HG02870 (cell line): ENCODE measurements around the gene GOLGA6L10.
A peak's percentile ranks its signal among the peaks of the same experiment; 100 is the strongest.
"Not testable (repeated sequence)": the region's sequence is repeated elsewhere in the genome, so short reads cannot be mapped to it uniquely, and the experiment has no call there.

ENCODE experiments used
- ATAC-seq: cut with Tn5 transposase; IDR thresholded peaks from one replicate; pipeline ENCODE4 v1.9.1; 2021; ENCODE audit warnings: mild to moderate bottlenecking, moderate library complexity; ENCODE audit not compliant: unreplicated experiment

Gene GOLGA6L10, protein sequence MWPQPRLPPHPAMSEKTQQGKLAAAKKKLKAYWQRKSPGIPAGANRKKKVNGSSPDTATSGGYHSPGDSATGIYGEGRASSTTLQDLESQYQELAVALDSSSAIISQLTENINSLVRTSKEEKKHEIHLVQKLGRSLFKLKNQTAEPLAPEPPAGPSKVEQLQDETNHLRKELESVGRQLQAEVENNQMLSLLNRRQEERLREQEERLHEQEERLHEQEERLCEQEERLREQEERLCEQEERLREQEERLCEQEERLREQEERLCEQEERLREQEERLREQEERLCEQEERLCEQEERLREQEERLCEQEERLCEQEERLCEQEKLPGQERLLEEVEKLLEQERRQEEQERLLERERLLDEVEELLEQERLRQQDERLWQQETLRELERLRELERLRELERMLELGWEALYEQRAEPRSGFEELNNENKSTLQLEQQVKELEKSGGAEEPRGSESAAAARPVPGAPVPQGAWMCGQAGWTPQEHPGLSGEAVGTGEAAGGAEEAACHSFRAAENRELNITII

DNA sequence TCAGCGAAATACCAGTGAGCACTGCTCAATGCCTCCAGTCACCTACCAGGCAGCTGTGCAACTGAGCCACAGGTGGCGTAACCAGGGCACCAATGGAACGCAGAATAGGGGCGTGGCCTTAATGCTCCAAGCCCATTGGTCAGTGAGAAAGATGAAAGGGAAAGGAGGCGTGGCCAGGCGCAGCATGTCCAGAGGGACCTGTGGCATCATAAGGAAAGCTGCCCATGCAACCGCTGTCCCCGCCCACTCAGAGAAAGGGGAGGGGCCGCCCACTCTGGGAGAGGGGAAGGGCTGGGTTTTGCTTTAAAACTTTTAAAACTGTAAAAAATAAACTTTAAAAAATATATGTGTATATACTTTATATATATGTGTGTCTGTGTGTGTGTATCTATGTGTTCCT, at the start of gene GOLGA6L10:
Gene GOLGA6L10, minus strand, starts transcription at position 101 of the 400 bp plus-strand sequence. Its CDS starts 100 bp downstream, at position 1.
- not testable (repeated sequence) for ATAC-seq

DNA sequence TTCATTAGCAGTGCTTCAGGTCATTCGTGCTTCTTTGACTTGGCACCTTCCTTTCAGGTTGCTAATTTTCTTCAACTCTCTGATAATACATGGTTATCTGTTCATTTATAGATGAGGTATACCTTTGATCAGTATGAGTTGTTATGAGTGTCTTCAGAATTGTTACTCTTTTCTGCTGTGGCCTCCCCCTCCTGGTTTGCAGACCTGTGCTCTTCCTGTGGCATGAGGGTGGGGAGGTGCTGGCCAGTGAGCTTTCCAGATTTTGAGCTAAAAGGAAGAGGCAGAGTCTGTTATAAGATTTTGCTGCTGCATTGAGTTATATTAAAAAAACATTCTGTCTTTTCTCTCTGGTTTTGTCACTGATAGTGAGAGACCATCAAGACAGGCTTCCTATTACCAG, 49.5 kb upstream of the GOLGA6L10 start:
- ATAC-seq = no peak

DNA sequence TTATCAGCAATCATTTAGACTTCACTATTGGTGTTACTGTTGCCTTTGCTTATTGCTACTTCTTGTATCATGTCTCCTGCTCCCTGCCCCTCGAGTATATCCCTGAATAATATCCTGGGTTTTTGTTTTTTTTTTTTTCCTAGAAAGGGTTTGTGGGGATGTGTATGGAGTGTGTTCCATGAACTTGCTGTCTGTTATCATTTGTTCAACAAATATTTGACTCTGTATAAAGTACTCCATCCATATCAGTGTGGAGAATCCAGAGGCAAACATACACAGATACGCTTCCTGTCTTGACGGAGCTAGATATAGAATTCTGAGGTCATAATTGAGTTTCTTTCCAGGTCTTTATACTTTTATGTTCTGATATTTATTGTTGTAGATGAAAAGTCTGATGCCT, 48.5 kb upstream of the GOLGA6L10 start:
- ATAC-seq = no peak

DNA sequence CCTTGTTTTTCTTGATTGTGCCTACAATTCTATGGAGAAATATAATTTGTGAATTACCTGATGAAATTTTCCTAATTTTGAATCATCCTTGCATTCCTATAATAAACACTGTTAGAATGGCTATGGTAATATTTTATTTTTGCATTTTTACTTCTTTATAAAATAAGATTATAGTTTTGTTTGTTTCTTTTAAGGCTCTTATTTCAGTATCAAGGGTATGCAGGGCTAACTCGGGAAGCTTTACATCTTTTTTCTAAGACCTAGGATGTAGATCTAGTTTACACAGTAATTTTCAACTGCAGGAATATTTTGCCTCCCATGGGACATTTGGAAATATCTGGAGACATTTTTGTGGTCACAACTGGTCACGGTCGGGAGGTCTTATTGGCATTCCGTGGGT, 46.5 kb upstream of the GOLGA6L10 start:
- not testable (repeated sequence) for ATAC-seq

DNA sequence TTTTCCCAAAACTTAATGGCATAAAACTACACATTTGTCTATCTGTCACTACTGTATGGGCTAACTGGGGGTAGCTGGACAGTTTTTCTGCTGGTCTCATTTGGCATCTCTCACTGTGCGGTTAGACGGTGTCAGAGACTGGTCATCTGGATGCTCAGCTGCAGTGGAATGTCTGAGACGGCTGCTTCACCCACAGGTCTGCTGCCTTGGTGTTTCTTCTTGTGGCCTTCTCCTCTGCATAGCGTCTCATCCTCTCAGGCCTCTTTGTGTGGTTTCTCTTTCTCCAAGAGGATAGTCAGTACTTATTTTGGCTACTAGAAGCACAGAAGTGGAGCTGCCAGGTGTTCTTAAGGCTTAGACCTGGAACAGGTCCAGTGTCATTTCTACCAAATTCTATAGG, 44.4 kb upstream of the GOLGA6L10 start:
- no peak for ATAC-seq

DNA sequence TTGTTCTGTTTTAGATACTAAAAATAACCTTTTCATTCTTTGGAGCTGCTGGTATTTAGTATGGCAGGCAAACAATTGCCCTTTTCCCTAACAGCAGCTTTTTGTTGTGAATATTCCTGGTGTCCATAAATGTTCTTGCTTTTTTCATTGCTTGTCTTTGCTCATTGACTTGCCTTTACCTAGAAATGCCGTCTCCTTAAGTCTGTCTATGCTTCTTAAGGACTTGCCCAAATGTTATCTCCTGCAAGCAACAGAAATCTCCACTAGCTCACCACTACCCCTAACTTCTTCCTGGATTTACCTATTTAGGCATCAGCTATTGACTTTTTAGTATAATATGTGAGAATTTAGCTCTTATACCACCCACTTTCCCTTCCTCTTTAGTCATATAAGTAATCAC, 42.8 kb upstream of the GOLGA6L10 start:
- ATAC-seq = not testable (repeated sequence)

DNA sequence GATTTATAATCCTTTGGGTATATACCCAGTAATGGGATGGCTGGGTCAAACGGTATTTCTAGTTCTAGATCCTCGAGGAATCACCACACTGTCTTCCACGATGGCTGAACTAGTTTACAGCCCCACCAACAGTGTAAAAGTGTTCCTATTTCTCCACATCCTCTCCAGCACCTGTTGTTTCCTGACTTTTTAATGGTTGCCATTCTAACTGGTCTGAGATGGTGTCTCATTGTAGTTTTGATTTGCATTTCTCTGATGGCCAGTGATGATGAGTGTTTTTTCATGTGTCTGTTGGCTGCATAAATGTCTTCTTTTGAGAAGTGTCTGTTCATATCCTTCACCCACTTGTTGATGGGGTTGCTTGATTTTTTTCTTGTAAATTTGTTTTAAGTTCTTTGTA, 40.9 kb upstream of the GOLGA6L10 start:
- ATAC-seq = not testable (repeated sequence)

DNA sequence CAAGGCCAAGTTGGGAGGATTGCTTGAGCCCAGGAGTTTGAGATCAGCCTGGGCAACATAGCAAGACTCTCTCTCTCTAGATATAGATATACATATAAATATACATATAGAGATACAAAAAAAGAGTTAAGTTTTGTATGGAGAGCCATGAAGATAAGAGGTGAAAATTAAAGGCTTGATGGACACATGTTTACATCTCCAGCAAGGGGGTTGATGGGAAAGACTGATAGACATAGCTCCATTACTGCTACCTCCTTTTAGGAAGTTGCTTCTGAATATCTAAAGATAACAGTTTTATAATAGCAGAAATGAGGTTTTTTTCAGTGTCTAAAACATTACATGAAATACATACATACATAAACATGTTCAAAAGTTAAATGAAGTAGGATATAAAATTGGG, 37.9 kb upstream of the GOLGA6L10 start:
- not testable (repeated sequence) for ATAC-seq

DNA sequence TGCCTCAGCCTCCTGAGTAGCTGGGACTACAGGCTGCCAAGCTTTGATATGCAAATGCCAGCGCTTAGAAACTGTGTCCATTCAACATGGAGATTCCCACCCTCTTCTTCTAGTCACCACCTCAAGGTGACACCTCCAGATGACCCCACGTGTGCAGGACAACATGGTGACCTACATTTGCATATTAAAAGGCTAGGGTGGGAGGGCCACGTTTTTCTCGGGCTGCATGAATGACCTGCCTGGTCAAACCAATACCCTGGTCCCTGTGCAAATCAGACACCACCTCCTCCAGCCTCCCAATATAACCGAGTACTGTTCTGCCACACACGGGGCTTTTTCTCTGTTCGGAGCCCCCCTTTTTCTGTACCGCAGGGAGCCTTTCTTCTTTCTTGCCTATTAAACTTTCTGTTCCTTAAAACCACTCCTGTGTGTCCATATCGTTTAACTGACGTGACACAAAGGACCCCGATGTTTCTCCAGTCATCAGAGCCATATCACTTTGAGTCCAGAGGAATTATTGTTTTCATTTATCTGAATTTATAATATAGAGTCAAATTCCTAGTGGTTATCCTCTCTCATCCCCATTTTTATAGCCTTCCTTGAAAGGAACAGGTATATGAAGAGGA, 32.2 kb upstream of the GOLGA6L10 start:
- ATAC-seq = not testable (repeated sequence)

DNA sequence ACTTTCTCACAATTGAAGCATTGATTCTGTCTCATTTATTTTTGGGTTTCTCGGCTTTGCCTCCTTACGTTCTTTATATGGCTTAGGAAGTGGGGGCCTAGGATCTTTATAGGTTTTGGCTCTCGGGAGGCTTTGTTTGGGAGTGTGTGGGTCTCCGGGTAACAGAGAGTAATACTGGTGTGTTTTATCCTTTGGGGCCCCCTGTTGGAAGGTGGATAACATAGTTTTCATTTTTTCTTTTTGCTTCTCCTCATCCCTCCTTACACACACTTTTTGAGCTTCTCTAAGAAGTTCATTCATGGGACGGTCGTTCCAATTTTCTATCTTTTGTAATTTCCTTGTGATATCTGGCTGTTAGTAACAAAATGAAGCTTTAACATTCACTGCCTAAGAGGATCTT, 30.3 kb upstream of the GOLGA6L10 start:
- ATAC-seq = not testable (repeated sequence)

DNA sequence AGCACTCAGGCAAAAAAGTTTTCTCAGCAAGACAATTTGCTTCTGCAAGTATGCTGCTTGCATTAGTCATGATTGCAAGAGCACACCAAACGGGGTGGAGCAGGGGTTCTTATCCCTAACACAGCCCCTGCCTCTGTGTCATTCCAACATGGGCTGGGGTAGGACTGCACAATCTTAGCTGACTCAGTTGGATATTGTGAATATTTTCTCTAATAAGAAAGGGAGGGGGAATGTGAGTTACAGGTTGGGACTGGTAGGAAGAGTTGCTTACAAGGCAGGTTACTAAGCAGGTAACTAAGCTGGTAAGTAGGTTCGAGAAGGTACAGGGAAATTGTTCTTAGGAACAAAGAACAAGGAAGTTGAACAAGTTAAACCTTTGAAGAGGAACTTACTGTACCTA, 24.4 kb upstream of the GOLGA6L10 start:
- not testable (repeated sequence) for ATAC-seq

DNA sequence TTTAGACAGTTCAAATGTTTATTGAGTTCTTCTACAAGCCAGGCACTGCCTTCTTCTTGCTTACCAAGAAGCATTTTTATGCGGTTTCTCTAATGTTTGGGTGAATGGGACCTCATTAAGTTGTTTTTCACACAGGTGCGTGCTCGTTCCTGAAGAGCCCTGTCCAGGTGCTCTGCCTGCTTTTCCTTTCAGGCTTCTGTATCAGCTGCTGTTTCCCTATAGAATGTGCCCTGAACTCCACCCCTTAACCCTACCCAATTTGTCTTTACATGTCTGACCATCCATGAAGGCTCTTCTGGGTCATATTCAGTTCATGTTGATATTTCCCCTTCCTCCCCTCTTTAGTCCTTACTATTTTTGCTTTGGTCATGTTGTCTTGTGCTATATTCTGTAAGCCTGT, 22.4 kb upstream of the GOLGA6L10 start:
- no peak for ATAC-seq

DNA sequence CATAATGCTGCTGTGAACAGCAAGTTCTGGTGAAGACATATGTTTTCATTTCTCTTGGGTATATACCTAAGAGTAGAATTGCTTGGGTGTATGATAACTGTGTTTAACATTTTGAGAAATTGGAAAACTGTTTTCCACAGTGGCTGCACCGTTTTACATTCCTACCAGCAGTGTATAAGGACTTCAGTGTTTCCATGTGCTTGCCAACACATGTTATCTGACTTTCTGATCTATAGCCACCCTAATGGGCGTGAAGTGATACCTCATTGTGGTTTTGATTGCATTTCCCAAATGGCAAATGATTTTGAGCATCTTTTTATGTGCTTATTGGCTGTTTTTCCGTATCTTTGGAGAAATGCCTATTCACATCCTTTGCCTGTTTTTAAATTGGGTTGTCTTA, 18.5 kb upstream of the GOLGA6L10 start:
- ATAC-seq = not testable (repeated sequence)

DNA sequence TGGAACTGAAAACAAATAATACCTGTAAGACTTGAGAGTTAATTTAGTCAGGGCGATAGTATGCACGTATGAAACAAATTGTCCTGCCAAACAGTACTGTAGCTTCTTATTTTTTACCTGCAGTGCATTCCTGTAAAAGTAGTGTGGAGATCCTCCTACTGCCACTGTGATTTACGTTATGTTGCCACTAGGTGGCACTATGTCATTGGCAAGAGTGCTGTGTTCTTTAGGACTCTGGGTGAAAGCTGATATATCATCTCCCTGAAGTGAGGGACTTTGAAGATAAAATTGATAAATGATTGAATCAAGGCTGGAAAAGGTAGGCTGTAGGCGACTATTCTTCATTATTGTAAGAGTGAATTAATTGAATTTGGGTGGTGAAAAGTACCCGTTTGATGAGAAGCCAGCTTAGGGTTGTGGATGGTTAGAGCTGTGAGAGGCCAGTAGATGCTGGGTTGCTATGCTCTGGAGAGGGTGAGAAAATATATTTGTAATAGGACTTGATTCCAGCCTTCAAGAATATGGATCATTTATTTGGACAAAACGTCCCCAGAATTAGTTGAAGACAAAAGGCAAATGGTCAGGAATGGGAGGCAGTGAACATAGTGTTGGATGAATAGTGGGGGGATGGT, 16.5 kb upstream of the GOLGA6L10 start:
- peak; percentile 88 for ATAC-seq

DNA sequence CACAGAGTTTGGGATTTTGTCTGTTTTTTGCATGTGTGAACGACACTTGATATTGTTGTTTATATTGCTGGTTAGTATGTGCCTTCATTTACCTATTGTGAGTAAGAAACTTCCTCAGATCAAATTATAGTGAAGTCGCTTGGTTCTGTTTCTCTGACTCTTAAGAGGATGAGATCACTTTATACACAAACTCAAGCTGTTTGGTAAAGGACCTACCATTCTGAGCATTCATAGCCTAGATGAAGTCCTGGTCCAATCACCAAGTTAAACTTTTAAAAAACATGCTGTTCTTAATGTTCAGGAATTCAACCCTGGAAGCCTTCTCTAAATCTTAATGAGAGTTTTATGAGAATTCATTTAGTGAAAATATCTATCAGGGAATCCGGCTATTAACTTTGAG, 15.3 kb upstream of the GOLGA6L10 start:
- not testable (repeated sequence) for ATAC-seq

DNA sequence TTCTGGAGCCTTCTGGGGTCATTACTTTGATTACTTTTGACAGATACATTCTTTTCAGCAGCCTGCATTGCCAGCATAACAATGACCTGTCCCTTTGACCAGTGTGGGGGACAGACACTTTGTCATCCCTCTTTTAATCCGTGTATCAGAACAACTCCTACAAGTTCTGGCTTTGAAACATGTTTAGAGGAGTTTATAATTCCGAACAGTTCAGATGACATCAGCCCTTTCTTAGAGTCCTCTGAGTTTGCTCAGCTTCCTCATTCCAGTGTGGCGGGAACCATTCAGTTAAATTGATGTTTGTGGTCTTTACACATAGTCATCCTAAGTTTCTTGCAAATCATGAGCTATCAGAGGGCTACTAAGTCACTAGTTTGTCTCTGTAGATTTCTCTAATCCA, 13.5 kb upstream of the GOLGA6L10 start:
- ATAC-seq = not testable (repeated sequence)

DNA sequence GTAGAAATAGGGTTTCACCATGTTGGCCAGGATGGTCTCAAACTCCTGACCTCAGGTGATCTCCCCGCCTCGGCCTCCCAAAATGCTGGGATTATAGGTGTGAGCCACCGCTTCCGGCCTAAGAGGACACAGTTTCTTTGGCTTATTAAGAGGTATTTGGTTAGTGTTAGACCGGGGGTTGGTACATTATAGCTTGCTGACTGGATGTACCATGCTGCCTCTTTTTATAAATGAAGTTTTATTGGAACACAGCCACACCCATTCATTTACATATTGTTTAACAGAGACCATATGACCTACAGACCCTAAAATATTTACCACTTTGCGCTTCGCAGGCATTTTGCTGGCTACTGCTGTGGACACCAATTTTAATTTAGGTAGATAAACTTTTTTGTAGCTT, 11.3 kb upstream of the GOLGA6L10 start:
- ATAC-seq = not testable (repeated sequence)

DNA sequence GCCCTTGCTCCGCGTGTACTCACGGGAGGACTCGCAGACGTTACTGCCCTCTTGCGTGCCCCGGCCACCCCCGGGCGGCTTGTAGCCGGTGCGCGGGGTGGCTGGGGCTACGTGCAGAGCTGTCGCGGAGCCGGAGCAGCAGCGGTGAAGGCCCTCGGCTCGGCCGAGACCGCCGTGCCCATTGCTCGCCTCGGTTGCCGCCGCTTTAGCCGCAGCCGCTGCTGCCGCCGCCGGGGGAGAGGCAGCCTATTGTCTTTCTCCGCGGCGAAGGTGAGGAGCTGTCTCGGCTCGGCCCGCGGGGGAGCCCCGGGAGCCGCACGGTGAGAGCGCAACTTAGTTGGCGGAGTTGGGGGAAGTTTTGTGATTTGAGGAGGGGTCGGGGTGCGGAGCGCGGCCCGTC, 5.8 kb upstream of the GOLGA6L10 start:
- not testable (repeated sequence) for ATAC-seq

DNA sequence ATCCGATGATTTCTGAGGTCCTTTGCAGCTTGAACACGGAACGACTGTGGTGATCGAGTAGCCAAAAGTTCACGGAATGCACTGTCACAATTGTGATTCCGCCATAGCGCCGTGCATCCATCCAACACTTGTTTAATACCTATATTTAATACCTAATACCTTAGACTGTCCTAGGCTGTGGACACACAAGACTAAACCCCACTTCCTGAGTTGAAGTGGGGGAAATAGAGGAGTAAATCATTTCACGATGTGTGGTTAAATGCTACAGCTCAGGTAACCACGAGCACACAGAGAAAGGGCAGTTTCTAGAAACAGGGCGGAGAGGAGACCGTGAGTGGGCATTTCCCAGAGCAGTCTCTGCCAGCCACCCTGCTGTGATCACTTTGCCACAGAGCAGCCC, 5.3 kb upstream of the GOLGA6L10 start:
- ATAC-seq = not testable (repeated sequence)

DNA sequence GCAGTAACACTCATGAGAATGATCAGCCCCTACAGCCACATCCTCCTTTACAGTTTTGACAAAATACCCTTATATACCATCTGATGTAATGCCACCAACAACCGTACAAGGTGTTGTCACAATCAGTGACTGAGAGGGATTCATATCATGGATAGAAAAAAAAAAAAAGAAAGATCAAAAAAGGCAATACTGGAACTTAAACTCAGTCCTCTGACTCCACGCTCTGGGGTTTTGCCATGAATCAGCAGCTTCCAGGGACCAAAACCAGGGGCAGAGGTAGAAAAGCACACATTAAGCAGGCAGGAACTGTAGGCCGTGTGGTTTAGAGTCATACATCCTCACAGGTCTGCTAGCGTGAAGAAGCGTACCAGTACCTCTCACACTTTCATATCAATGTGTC, 1.6 kb downstream of the GOLGA6L10 start:
- not testable (repeated sequence) for ATAC-seq

DNA sequence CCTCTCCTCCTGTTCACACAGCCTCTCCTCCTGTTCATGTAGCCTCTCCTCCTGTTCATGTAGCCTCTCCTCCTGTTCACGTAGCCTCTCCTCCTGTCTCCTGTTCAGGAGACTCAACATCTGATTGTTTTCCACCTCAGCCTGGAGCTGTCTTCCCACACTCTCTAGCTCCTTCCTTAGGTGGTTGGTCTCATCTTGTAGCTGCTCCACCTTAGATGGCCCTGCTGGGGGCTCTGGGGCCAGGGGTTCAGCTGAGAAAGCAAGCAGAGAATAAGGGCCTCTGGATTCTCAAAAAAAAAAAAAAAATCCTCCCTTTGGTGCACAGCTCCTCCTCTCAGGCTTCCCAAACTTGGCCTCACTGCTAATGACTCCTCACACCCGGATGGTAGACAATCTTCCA, 4.1 kb downstream of the GOLGA6L10 start:
- ATAC-seq = not testable (repeated sequence)

DNA sequence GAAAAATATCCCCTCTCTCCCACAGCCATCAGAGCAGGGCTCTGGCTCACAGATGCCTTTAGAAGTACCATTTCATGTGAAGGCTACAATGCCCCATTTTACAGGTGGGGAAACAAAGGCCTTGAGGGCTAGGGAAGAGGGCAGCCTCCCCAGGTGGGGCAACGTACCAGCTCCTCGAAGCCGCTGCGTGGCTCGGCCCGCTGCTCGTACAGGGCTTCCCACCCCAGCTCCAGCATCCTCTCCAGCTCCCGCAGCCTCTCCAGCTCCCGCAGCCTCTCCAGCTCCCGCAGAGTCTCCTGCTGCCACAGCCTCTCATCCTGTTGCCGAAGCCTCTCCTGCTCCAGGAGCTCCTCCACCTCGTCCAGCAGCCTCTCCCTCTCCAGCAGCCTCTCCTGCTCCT, 4.9 kb downstream of the GOLGA6L10 start:
- ATAC-seq = not testable (repeated sequence)
